Thyroid gland (tissue), 4 donors: ENCODE measurements around the gene ATRN. TPM values are rescaled to one million over a fixed set of nuclear protein-coding genes. Genes with fewer than 3 reads are reported as not detected.

Experiments used
- DNase-seq, 2 donors: peaks; one replicate each; pipeline ENCODE4 v3.0.0-alpha.2; 2019
- H3K27ac ChIP-seq, 3 donors: fragments of 200-600 bp; sonication (generic); 1 replicate in 2 of 3; 2 replicates in 1 of 3; pipeline ENCODE4 v1.5.1; 2016 to 2019; ENCODE audit warnings: mild to moderate bottlenecking in 1 of 3, moderate library complexity in 1 of 3
- H3K27me3 ChIP-seq: fragments of 200-600 bp; sonication (generic); one replicate; pipeline ENCODE4 v1.5.1; 2019
- H3K36me3 ChIP-seq, 2 donors: fragments of 200-600 bp; sonication (generic); one replicate each; pipeline ENCODE4 v1.5.1; 2016 to 2019
- H3K4me1 ChIP-seq, 2 donors: fragments of 200-600 bp; sonication (generic); one replicate each; pipeline ENCODE4 v1.5.1; 2017 to 2019
- H3K4me3 ChIP-seq, 3 donors: fragments of 200-600 bp; sonication (generic); replicated peaks in 1 of 3; 1 replicate in 2 of 3; 2 replicates in 1 of 3; pipeline ENCODE4 v1.5.1; 2016; ENCODE audit warnings: mild to moderate bottlenecking in 1 of 3
- H3K9me3 ChIP-seq: fragments of 200-600 bp; sonication (generic); one replicate; pipeline ENCODE4 v1.5.1; 2017
- POLR2A ChIP-seq, 2 donors: fragments of 450-650 bp; IDR thresholded peaks; one replicate each; pipeline ENCODE4 v1.6.1; 2017; ENCODE audit warnings: antibody characterized with exemption in 2 of 2, mild to moderate bottlenecking in 2 of 2, moderate library complexity in 1 of 2
- WGBS, 2 donors: methylation state at CpG; one replicate each; pipeline ENCODE4 v1.1.5; 2017; 5-methylcytosine and 5-hydroxymethylcytosine counted together
- intact Hi-C: fragments of 100-400 bp; cut with DNase I; formaldehyde crosslinking; loops from one replicate; pipeline ENCODE4 v1.15.1; 2023
- total RNA-seq, 4 donors: library from RNA; depleted of rRNA; stranded (reverse); fragments of >200 nt; gene quantifications; one replicate each; pipeline ENCODE4 v1.2.3, GENCODE V29; 2016
- TF ChIP-seq, protein P1 (sequence below), 6 experiments: fragments of 200-600 bp in 3 of 6; fragments of 450-650 bp in 3 of 6; sonication (generic) in 3 of 6; IDR thresholded peaks; one replicate each; pipeline ENCODE4 v1.5.1; 2016 to 2019; ENCODE audit warnings: antibody characterized with exemption in 6 of 6, mild to moderate bottlenecking in 2 of 6, inconsistent platforms in 1 of 6, moderate library complexity in 1 of 6

ATRN gene
- total RNA-seq, 4 donors from 2014 or later: 43.0 to 81.8 (median 61.4) TPM

DNA sequence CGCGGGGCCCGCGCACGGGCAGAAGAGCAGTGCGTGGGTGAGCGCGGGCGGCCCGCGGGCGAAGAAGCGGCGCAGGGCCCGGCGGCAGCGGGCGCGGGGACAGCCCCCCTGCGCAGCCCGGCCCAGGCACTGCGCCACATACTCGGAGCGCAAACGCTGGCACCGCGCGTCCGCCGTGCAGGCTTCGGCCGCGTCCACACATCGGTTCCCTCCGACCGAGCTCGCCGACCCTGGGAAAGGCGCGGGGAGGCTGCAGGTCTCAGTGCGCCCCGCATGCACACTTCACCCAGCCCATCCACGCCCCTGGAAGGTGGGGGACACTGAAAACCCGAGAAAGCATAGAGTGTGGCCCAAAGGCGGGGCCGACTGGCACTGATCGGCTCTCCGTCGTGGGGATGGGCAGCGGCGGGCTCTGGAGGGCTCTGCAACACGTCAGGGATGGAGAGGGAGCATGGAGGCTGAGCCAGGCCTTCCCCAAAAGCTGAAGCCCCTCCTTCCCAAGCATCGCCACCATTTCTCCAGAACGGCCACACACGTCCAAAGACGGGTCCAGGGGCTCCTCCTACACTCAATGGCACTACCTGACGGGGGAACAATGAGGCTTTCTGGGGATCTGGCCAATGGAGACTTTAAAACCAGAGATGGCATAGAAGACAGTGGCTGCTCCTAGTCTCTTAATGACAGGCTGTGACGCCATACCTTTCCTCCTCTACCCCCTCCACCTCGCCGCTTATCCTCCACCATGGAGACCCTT lies 190.4 kb downstream of the ATRN start:
- TF ChIP-seq, protein P1, sequence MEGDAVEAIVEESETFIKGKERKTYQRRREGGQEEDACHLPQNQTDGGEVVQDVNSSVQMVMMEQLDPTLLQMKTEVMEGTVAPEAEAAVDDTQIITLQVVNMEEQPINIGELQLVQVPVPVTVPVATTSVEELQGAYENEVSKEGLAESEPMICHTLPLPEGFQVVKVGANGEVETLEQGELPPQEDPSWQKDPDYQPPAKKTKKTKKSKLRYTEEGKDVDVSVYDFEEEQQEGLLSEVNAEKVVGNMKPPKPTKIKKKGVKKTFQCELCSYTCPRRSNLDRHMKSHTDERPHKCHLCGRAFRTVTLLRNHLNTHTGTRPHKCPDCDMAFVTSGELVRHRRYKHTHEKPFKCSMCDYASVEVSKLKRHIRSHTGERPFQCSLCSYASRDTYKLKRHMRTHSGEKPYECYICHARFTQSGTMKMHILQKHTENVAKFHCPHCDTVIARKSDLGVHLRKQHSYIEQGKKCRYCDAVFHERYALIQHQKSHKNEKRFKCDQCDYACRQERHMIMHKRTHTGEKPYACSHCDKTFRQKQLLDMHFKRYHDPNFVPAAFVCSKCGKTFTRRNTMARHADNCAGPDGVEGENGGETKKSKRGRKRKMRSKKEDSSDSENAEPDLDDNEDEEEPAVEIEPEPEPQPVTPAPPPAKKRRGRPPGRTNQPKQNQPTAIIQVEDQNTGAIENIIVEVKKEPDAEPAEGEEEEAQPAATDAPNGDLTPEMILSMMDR (IDR thresholded peaks at IDR 0.05): no peak
- no peak for TF ChIP-seq POLR2A (IDR thresholded peaks at IDR 0.05)
- Histone ChIP-seq H3K4me3 (peak overlapping the region in 1 of 3 donors; percentile 30), H3K36me3 (no peaks in the 10 kb centered on the region), H3K9me3 (no peaks in the 10 kb centered on the region), H3K27ac (no peak overlapping the region), H3K4me1 (peaks cover 3 to 16% of the 10 kb centered on the region in 2 donors), H3K27me3 (no peaks in the 10 kb centered on the region)
- intact Hi-C loops: no loop called here
- 31 to 33% methylated on average over 19 to 22 of the region's 60 CpGs for WGBS, 2 donors
- DNase-seq: peak in 1 of 2 donors; percentile 26

GRCh38 chr20:3661814-3662665 lies 191.2 kb downstream of the ATRN start:
- Histone ChIP-seq H3K36me3 (no peaks in the 10 kb centered on the region), H3K9me3 (no peaks in the 10 kb centered on the region), H3K4me3 (no peak overlapping the region), H3K4me1 (peaks cover 5 to 18% of the 10 kb centered on the region in 2 donors), H3K27ac (no peak overlapping the region), H3K27me3 (no peaks in the 10 kb centered on the region)
- intact Hi-C loops: no loop called here
- TF ChIP-seq POLR2A (IDR thresholded peaks at IDR 0.05): no peak
- TF ChIP-seq, protein P1 (IDR thresholded peaks at IDR 0.05): no peak
- DNase-seq: no peak
- 71 to 80% methylated on average over 9 to 12 of the region's 12 CpGs for WGBS, 2 donors

DNA sequence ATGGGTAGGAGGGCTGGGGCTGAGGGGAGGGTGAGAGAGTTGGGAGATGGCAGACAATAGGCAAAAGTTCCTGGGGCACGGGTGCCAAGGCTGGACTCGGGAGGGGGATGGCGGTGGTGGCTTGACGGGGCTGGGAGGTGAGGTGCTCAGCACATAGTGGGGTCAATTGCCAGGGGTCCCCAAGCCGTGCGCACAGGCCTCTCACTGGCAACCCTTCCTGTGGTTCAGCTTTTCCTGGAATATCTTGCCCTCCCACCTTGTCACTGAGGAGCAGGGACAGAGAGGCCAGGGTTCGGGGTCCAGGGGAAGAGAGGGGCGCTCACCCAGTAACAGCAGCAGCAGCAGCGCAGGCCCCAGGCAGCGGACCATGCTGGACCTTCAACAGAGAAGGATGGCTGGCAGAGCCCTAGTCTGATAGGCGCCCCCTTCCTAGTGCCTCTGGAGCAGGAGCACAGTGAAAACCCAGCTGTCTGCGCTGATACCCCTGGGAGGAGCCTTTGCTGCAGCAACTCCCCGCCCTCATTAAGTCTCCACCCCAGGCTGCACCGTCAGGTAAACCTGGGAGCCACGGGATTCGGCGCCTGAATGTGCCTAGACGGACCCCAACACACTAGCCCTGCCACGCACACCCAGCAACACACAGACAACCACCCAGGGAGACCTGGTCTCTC lies 192.3 kb downstream of the ATRN start, which contains the start of gene GFRA4:
Gene GFRA4, minus strand, starts transcription at position 369 of the 671 bp plus-strand sequence. Its CDS starts 0 bp downstream, at position 369.
- peaks cover 5 to 18% of the 10 kb centered on the region in 2 donors for H3K4me1 ChIP-seq
- no peak within 1 kb of the TSS for H3K27ac ChIP-seq
- WGBS, 2 donors: 71 to 82% methylated on average over 17 of the region's 19 CpGs
- DNase-seq: no peak
- H3K9me3 ChIP-seq: no peaks in the 10 kb centered on the region
- TF ChIP-seq, protein P1 (IDR thresholded peaks at IDR 0.05): no peak
- TF ChIP-seq POLR2A (IDR thresholded peaks at IDR 0.05): no peak
- intact Hi-C loops: no loop called here
- no peaks in the 10 kb centered on the region for H3K36me3 ChIP-seq
- no peaks in the 10 kb centered on the region for H3K27me3 ChIP-seq
- no peak within 1 kb of the TSS for H3K4me3 ChIP-seq

- no peak for DNase-seq
- TF ChIP-seq, protein P1 (IDR thresholded peaks at IDR 0.05): no peak
- TF ChIP-seq POLR2A (IDR thresholded peaks at IDR 0.05): no peak
- peaks cover 5 to 18% of the 10 kb centered on the region in 2 donors for H3K4me1 ChIP-seq
These were observed 193.0 kb downstream of the ATRN start for GRCh38 chr20:3663858-3664257.

More at GRCh38 chr20:3663858-3664257, 193.0 kb downstream of the ATRN start:
- 90 to 93% methylated on average over 2 of the region's 2 CpGs for WGBS, 2 donors
- Histone ChIP-seq H3K36me3 (no peaks in the 10 kb centered on the region), H3K27me3 (no peaks in the 10 kb centered on the region), H3K27ac (no peak overlapping the region), H3K9me3 (no peaks in the 10 kb centered on the region), H3K4me3 (no peak overlapping the region)
- intact Hi-C loops: no loop called here
